Left ventricle myocardium inferior (tissue), 1 donor: Measurements from ENCODE around the gene HDAC7. TPM values are rescaled to one million over a fixed set of nuclear protein-coding genes. Genes with fewer than 3 reads are reported as not detected.

Experiments used
- DNase-seq: peaks from one replicate; pipeline ENCODE4 v3.0.0-alpha.2; 2020
- H3K27ac ChIP-seq: fragments of 200-600 bp; replicated peaks from 2 replicates; pipeline ENCODE4 v1.8.0; 2021
- H3K27me3 ChIP-seq: fragments of 200-600 bp; 2 replicates; pipeline ENCODE4 v1.8.0; 2021; ENCODE audit warnings: low read depth
- H3K36me3 ChIP-seq: fragments of 200-600 bp; 2 replicates; pipeline ENCODE4 v1.8.0; 2021
- H3K4me1 ChIP-seq: fragments of 200-600 bp; 2 replicates; pipeline ENCODE4 v1.8.0; 2021
- H3K4me3 ChIP-seq: fragments of 200-600 bp; 2 replicates; pipeline ENCODE4 v1.8.0; 2021; ENCODE audit warnings: mild to moderate bottlenecking, moderate library complexity
- H3K9me3 ChIP-seq: fragments of 200-600 bp; replicated peaks from 2 replicates; pipeline ENCODE4 v1.8.0; 2021
- CTCF ChIP-seq: fragments of 200-600 bp; IDR thresholded peaks from 2 replicates; pipeline ENCODE4 v1.8.0; 2021; ENCODE audit warnings: antibody characterized with exemption, mild to moderate bottlenecking, borderline replicate concordance
- intact Hi-C: fragments of 100-400 bp; cut with micrococcal nuclease; formaldehyde crosslinking; loops from one replicate; pipeline ENCODE4 v1.11.0; 2022
- total RNA-seq: library from RNA; stranded (reverse); fragmentation: NEBNext Ultra II Directional; extraction: Animal tissue kit (Norgen Biotek cat#: 25700); gene quantifications from one replicate; pipeline ENCODE4 v1.2.1, GENCODE V29; 2021
- donor health status: DM: no; HTN: yes; CAD: no; lungs with severe emphysema.

The HDAC7 gene
- total RNA-seq, 1 donor from 2014 or later, result 47.1 TPM

GRCh38 chr12:47860279-47860841 lies 40.7 kb upstream of the HDAC7 start:
- no peak for DNase-seq
- intact Hi-C loops, result no loop called here
- Histone ChIP-seq H3K4me1 (no peaks in the 10 kb centered on the region), H3K9me3 (no peaks in the 10 kb centered on the region), H3K27me3 (no peaks in the 10 kb centered on the region), H3K4me3 (no peak overlapping the region), H3K36me3 (no peaks in the 10 kb centered on the region), H3K27ac (no peak overlapping the region)
- TF ChIP-seq CTCF, result no peak

GRCh38 chr12:47858511-47859266 lies 39.0 kb upstream of the HDAC7 start:
- Histone ChIP-seq H3K27me3 (no peaks in the 10 kb centered on the region), H3K4me3 (no peak overlapping the region), H3K9me3 (no peaks in the 10 kb centered on the region), H3K4me1 (no peaks in the 10 kb centered on the region), H3K36me3 (no peaks in the 10 kb centered on the region), H3K27ac (no peak overlapping the region)
- intact Hi-C loops, result no loop called here
- no peak for DNase-seq
- TF ChIP-seq CTCF, result no peak

GRCh38 chr12:47856721-47857575 lies 37.2 kb upstream of the HDAC7 start:
- TF ChIP-seq CTCF, result no peak

GRCh38 chr12:47856094-47856493 lies 36.4 kb upstream of the HDAC7 start:
- H3K9me3 ChIP-seq, result no peaks in the 10 kb centered on the region
- intact Hi-C loops, result no loop called here
- H3K4me1 ChIP-seq, result no peaks in the 10 kb centered on the region
- DNase-seq, result no peak
- no peak overlapping the region for H3K27ac ChIP-seq
- H3K27me3 ChIP-seq, result no peaks in the 10 kb centered on the region
- no peaks in the 10 kb centered on the region for H3K36me3 ChIP-seq
- no peak overlapping the region for H3K4me3 ChIP-seq
- no peak for TF ChIP-seq CTCF

More at GRCh38 chr12:47856721-47857575, 37.2 kb upstream of the HDAC7 start:
- Histone ChIP-seq H3K27ac (no peak overlapping the region), H3K4me3 (no peak overlapping the region), H3K4me1 (no peaks in the 10 kb centered on the region), H3K9me3 (no peaks in the 10 kb centered on the region), H3K27me3 (no peaks in the 10 kb centered on the region), H3K36me3 (no peaks in the 10 kb centered on the region)
- intact Hi-C loops, result no loop called here
- no peak for DNase-seq

- TF ChIP-seq CTCF, result no peak
- H3K4me3 ChIP-seq, result no peak overlapping the region
- no peaks in the 10 kb centered on the region for H3K9me3 ChIP-seq
- intact Hi-C loops, result no loop called here
- H3K27me3 ChIP-seq, result no peaks in the 10 kb centered on the region
- no peaks in the 10 kb centered on the region for H3K36me3 ChIP-seq
- no peak for DNase-seq
- no peak overlapping the region for H3K27ac ChIP-seq
- no peaks in the 10 kb centered on the region for H3K4me1 ChIP-seq
Observed at GRCh38 chr12:47855502-47855901, 35.8 kb upstream of the HDAC7 start.
